SK-N-SH (cell line): ENCODE data around the gene ITGB3BP.

ENCODE experiments used
- CHD2 ChIP-seq: fragments of 150-350 bp; IDR thresholded peaks from 2 replicates; pipeline ENCODE4 v1.6.1; 2018; ENCODE audit warnings: low read length; ENCODE audit not compliant: partially characterized antibody
- EP300 ChIP-seq, 2 experiments: IDR thresholded peaks; 2 replicates each; pipeline versions ENCODE4 v1.4.0 to v1.6.1; 2012; ENCODE audit warnings: borderline replicate concordance in 1 of 2, low read depth in 1 of 2, low read length in 1 of 2
- FOXM1 ChIP-seq: IDR thresholded peaks from 2 replicates; pipeline ENCODE4 v1.4.0; 2012; ENCODE audit warnings: low read depth, mild to moderate bottlenecking
- GABPA ChIP-seq: IDR thresholded peaks from 2 replicates; pipeline ENCODE4 v1.4.0; 2012; ENCODE audit warnings: low read depth, mild to moderate bottlenecking
- MXI1 ChIP-seq: IDR thresholded peaks from 2 replicates; pipeline ENCODE4 v1.6.1; 2012; ENCODE audit warnings: mild to moderate bottlenecking, low read depth, low read length, improper control_type of control experiment
- NRF1 ChIP-seq: IDR thresholded peaks from 2 replicates; pipeline ENCODE4 v1.6.1; 2012; ENCODE audit warnings: low read depth, mild to moderate bottlenecking, low read length
- POLR2AphosphoS5 ChIP-seq: IDR thresholded peaks from 2 replicates; pipeline ENCODE4 v1.6.1; 2012; ENCODE audit warnings: low read depth, low read length
- RAD21 ChIP-seq: IDR thresholded peaks from 2 replicates; pipeline ENCODE4 v1.6.1; 2012; ENCODE audit warnings: mild to moderate bottlenecking, low read length
- REST ChIP-seq: IDR thresholded peaks from 2 replicates; pipeline ENCODE4 v1.6.1; 2012; ENCODE audit warnings: mild to moderate bottlenecking, low read depth, low read length, moderate library complexity
- TAF1 ChIP-seq: IDR thresholded peaks from 2 replicates; pipeline ENCODE4 v1.6.1; 2012; ENCODE audit warnings: low read depth, mild to moderate bottlenecking, low read length, moderate library complexity, borderline replicate concordance
- TEAD4 ChIP-seq: IDR thresholded peaks from 2 replicates; pipeline ENCODE4 v1.4.0; 2012; ENCODE audit warnings: mild to moderate bottlenecking, borderline replicate concordance; ENCODE audit not compliant: insufficient read depth
- TF ChIP-seq, protein P1 (sequence below): fragments of 200-600 bp; sonication (generic); IDR thresholded peaks from 2 replicates; pipeline ENCODE4 v1.6.1; 2017; ENCODE audit warnings: antibody characterized with exemption, mild to moderate bottlenecking, moderate library complexity

- TF ChIP-seq TAF1: no peak
- no peak for TF ChIP-seq REST
- TF ChIP-seq MXI1: no peak
- TF ChIP-seq POLR2AphosphoS5: no peak
- TF ChIP-seq CHD2: no peak
- TF ChIP-seq, protein P1, sequence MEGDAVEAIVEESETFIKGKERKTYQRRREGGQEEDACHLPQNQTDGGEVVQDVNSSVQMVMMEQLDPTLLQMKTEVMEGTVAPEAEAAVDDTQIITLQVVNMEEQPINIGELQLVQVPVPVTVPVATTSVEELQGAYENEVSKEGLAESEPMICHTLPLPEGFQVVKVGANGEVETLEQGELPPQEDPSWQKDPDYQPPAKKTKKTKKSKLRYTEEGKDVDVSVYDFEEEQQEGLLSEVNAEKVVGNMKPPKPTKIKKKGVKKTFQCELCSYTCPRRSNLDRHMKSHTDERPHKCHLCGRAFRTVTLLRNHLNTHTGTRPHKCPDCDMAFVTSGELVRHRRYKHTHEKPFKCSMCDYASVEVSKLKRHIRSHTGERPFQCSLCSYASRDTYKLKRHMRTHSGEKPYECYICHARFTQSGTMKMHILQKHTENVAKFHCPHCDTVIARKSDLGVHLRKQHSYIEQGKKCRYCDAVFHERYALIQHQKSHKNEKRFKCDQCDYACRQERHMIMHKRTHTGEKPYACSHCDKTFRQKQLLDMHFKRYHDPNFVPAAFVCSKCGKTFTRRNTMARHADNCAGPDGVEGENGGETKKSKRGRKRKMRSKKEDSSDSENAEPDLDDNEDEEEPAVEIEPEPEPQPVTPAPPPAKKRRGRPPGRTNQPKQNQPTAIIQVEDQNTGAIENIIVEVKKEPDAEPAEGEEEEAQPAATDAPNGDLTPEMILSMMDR: no peak
- no peak for TF ChIP-seq TEAD4
- no peak for TF ChIP-seq EP300 (IDR thresholded peaks at IDR 0.05; ENCODE audit: borderline replicate concordance in 1 of 2, low read depth in 1 of 2, low read length in 1 of 2)
- no peak for TF ChIP-seq NRF1
- TF ChIP-seq GABPA: no peak
- TF ChIP-seq FOXM1: no peak
- TF ChIP-seq RAD21: no peak
These were observed 25.4 kb downstream of the ITGB3BP start for GRCh38 chr1:63497577-63497976.
